ENCODE data around the gene ABHD5.

ABHD5 gene

GRCh38 chr3:43686333-43686699 is 4.4 kb upstream of the ABHD5 start:
- no peak for DNase-seq

- no peak for DNase-seq
Observed at GRCh38 chr3:43686700-43687498, 3.8 kb upstream of the ABHD5 start.

- DNase-seq = no peak
Observed at GRCh38 chr3:43687499-43687811, 3.3 kb upstream of the ABHD5 start.

- no peak for DNase-seq
Observed at GRCh38 chr3:43688245-43688650, 2.5 kb upstream of the ABHD5 start.

GRCh38 chr3:43689166-43689565 is 1.6 kb upstream of the ABHD5 start:
- no peak for DNase-seq

- no peak for DNase-seq
Observed at GRCh38 chr3:43689766-43690399, 855 bp upstream of the ABHD5 start.

GRCh38 chr3:43691120-43691995 is 620 bp downstream of the ABHD5 start:
- DNase-seq = no peak

GRCh38 chr3:43692085-43692855 is 1.5 kb downstream of the ABHD5 start:
- no peak for DNase-seq

- no peak for DNase-seq
Observed at GRCh38 chr3:43692971-43693370, 2.2 kb downstream of the ABHD5 start.

- no peak for DNase-seq
Observed at GRCh38 chr3:43693594-43693993, 2.9 kb downstream of the ABHD5 start.

GRCh38 chr3:43695443-43695842 is 4.7 kb downstream of the ABHD5 start:
- DNase-seq = no peak

- DNase-seq = no peak
Observed at GRCh38 chr3:43695863-43696262, 5.1 kb downstream of the ABHD5 start.

GRCh38 chr3:43696441-43696840 is 5.7 kb downstream of the ABHD5 start:
- no peak for DNase-seq

GRCh38 chr3:43696881-43697280 is 6.1 kb downstream of the ABHD5 start:
- no peak for DNase-seq

GRCh38 chr3:43699864-43700263 is 9.1 kb downstream of the ABHD5 start:
- DNase-seq = no peak

- DNase-seq = no peak
Observed at GRCh38 chr3:43704697-43705096, 14.0 kb downstream of the ABHD5 start.

GRCh38 chr3:43706342-43706741 is 15.6 kb downstream of the ABHD5 start:
- DNase-seq = no peak

GRCh38 chr3:43707266-43707665 is 16.5 kb downstream of the ABHD5 start:
- DNase-seq = no peak

GRCh38 chr3:43707998-43708397 is 17.3 kb downstream of the ABHD5 start:
- peak; percentile 47 for DNase-seq

GRCh38 chr3:43709022-43709421 is 18.3 kb downstream of the ABHD5 start:
- no peak for DNase-seq

GRCh38 chr3:43710607-43711006 is 19.9 kb downstream of the ABHD5 start:
- no peak for DNase-seq

- no peak for DNase-seq
Observed at GRCh38 chr3:43718296-43718695, 27.6 kb downstream of the ABHD5 start.

GRCh38 chr3:43723121-43723734 is 32.5 kb downstream of the ABHD5 start:
- DNase-seq = peak; percentile 28
